ENCODE results near the gene NOL8. TPM values are rescaled to one million over a fixed set of nuclear protein-coding genes. Genes with fewer than 3 reads are reported as not detected.

NOL8 gene
- total RNA-seq, 1 experiment from 2014 or later, result 46.9 TPM

GRCh38 chr9:92325991-92326500, 896 bp upstream of the NOL8 start:
- DNase-seq, result no peak
- CTCF ChIA-PET, result no interaction called here

GRCh38 chr9:92324889-92325268, 271 bp downstream of the NOL8 start:
- DNase-seq, result peak in 1 of 2 experiments; percentile 38
- Histone ChIP-seq H3K9me2 (ENCODE audit: insufficient read depth) (no peaks in the 10 kb centered on the region), H3K9me3 (ENCODE audit: insufficient read depth, low read depth) (no peaks in the 10 kb centered on the region), H3F3A (ENCODE audit: insufficient read depth, low read depth) (no peaks in the 10 kb centered on the region; the same call in 1 of the 2 replicates), H3K36me3 (ENCODE audit: low read depth) (peaks cover 19% of the 10 kb centered on the region), H4K20me1 (ENCODE audit: insufficient read depth) (no peaks in the 10 kb centered on the region), H3K27me3 (ENCODE audit: insufficient read depth, low read depth) (no peaks in the 10 kb centered on the region), H3K4me2 (peak overlapping the region; percentile 99), H3K4me3 (peak overlapping the region; percentile 87), H3K4me1 (replicated peaks; ENCODE audit: insufficient read depth) (peaks cover 22% of the 10 kb centered on the region), H2AFZ (peak overlapping the region; percentile 92), H3K27ac (peak overlapping the region; percentile 90), H3K79me2 (ENCODE audit: low read depth) (peaks cover 32% of the 10 kb centered on the region)
- TF ChIP-seq CTCF (conservative IDR thresholded peaks at IDR 0.05) (no peak), EZH2 (IDR thresholded peaks at IDR 0.05; ENCODE audit: low read depth) (no peak)
- CTCF ChIA-PET, result interaction anchor here (0.6 to 0.9 kb wide), 2 partner anchors 33 to 185 kb away, joined by 3 read pairs; no protein-coding TSS in a partner anchor
- POLR2A ChIA-PET (ENCODE audit: unreplicated experiment), result no interaction called here
- intact Hi-C loops (cut with micrococcal nuclease; ENCODE audit: unreplicated experiment), result loop anchor here (2.0 to 10.0 kb wide), 2 partner anchors 310 to 440 kb away; partner anchors contain the start of gene BICD2
- TSS peak; percentile 83 for BruUV-seq (replicated peaks)

More at GRCh38 chr9:92325991-92326500, 896 bp upstream of the NOL8 start:
- Histone ChIP-seq H3K4me2 (peak overlapping the region; percentile 99), H3K27ac (peak overlapping the region; percentile 90), H3K4me3 (peak overlapping the region; percentile 87), H4K20me1 (ENCODE audit: insufficient read depth) (no peaks in the 10 kb centered on the region), H3K9me3 (ENCODE audit: insufficient read depth, low read depth) (no peaks in the 10 kb centered on the region), H3K9me2 (ENCODE audit: insufficient read depth) (no peaks in the 10 kb centered on the region), H3K36me3 (ENCODE audit: low read depth) (peaks cover 9% of the 10 kb centered on the region), H2AFZ (peak overlapping the region; percentile 92), H3F3A (ENCODE audit: insufficient read depth, low read depth) (no peaks in the 10 kb centered on the region; the same call in 1 of the 2 replicates), H3K27me3 (ENCODE audit: insufficient read depth, low read depth) (no peaks in the 10 kb centered on the region), H3K4me1 (replicated peaks; ENCODE audit: insufficient read depth) (peaks cover 22% of the 10 kb centered on the region), H3K79me2 (ENCODE audit: low read depth) (peaks cover 32% of the 10 kb centered on the region)
- TF ChIP-seq EZH2 (IDR thresholded peaks at IDR 0.05; ENCODE audit: low read depth) (no peak), CTCF (conservative IDR thresholded peaks at IDR 0.05) (no peak)
- POLR2A ChIA-PET (ENCODE audit: unreplicated experiment), result interaction anchor here (0.7 kb wide), 1 partner anchor 170 kb away, joined by 3 read pairs; no protein-coding TSS in a partner anchor
- no TSS peak for BruUV-seq (replicated peaks)
- intact Hi-C loops (cut with micrococcal nuclease; ENCODE audit: unreplicated experiment), result loop anchor here (2.0 to 10.0 kb wide), 2 partner anchors 309 to 439 kb away; partner anchors contain the start of gene BICD2

GRCh38 chr9:92324431-92324830, 719 bp downstream of the NOL8 start:
- CTCF ChIA-PET, result interaction anchor here (0.6 to 0.9 kb wide), 2 partner anchors 33 to 185 kb away, joined by 3 read pairs; no protein-coding TSS in a partner anchor

More at GRCh38 chr9:92324431-92324830, 719 bp downstream of the NOL8 start:
- peak overlapping the region; percentile 90 for H3K27ac ChIP-seq
- BruUV-seq (replicated peaks), result no TSS peak
- H3K4me1 ChIP-seq (replicated peaks; ENCODE audit: insufficient read depth), result peaks cover 22% of the 10 kb centered on the region
- no peaks in the 10 kb centered on the region for H3K27me3 ChIP-seq (ENCODE audit: insufficient read depth, low read depth)
- H3K36me3 ChIP-seq (ENCODE audit: low read depth), result peaks cover 23% of the 10 kb centered on the region
- H4K20me1 ChIP-seq (ENCODE audit: insufficient read depth), result no peaks in the 10 kb centered on the region
- DNase-seq, result no peak
- H3K79me2 ChIP-seq (ENCODE audit: low read depth), result peaks cover 32% of the 10 kb centered on the region
- H3F3A ChIP-seq (ENCODE audit: insufficient read depth, low read depth), result no peaks in the 10 kb centered on the region; the same call in 1 of the 2 replicates
- peak overlapping the region; percentile 92; the same call in 1 of the 2 replicates for H2AFZ ChIP-seq
- peak overlapping the region; percentile 87 for H3K4me3 ChIP-seq
- intact Hi-C loops (cut with micrococcal nuclease; ENCODE audit: unreplicated experiment), result loop anchor here (2.0 to 10.0 kb wide), 2 partner anchors 310 to 440 kb away; partner anchors contain the start of gene BICD2
- POLR2A ChIA-PET (ENCODE audit: unreplicated experiment), result no interaction called here
- H3K9me3 ChIP-seq (ENCODE audit: insufficient read depth, low read depth), result no peaks in the 10 kb centered on the region
- no peaks in the 10 kb centered on the region for H3K9me2 ChIP-seq (ENCODE audit: insufficient read depth)
- H3K4me2 ChIP-seq, result peak overlapping the region; percentile 99
- TF ChIP-seq CTCF (conservative IDR thresholded peaks at IDR 0.05) (no peak), EZH2 (IDR thresholded peaks at IDR 0.05; ENCODE audit: low read depth) (no peak)

Measured in PC-9 (cell line).